ENCODE results near the gene NLRP10.

DNA sequence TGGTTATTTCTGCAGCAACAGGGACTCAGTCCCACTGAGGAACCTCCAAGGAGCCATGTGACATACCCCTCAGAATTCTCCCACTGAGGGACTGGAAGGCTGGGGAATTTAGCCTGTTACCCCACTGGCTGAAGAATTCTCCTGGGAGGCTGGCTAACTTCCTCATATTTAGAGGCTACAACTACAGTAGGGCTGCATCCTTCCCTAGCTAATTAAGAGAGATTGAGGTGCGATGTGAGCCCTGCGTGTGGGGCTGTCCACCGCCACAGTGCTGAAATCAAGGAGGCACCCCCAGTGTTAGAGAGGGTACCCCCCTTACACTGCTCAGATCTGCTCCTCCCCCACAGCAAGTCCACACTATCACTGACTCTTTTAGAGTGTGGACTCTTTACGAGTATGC lies 43.0 kb upstream of the NLRP10 start:
- TF ChIP-seq, protein P1, sequence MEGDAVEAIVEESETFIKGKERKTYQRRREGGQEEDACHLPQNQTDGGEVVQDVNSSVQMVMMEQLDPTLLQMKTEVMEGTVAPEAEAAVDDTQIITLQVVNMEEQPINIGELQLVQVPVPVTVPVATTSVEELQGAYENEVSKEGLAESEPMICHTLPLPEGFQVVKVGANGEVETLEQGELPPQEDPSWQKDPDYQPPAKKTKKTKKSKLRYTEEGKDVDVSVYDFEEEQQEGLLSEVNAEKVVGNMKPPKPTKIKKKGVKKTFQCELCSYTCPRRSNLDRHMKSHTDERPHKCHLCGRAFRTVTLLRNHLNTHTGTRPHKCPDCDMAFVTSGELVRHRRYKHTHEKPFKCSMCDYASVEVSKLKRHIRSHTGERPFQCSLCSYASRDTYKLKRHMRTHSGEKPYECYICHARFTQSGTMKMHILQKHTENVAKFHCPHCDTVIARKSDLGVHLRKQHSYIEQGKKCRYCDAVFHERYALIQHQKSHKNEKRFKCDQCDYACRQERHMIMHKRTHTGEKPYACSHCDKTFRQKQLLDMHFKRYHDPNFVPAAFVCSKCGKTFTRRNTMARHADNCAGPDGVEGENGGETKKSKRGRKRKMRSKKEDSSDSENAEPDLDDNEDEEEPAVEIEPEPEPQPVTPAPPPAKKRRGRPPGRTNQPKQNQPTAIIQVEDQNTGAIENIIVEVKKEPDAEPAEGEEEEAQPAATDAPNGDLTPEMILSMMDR (IDR thresholded peaks at IDR 0.05) = no peak
- TF ChIP-seq POLR2A (IDR thresholded peaks at IDR 0.05) = no peak
